Ovary (tissue), 9 donors: ENCODE data around the gene PCNA. TPM values are rescaled to one million over a fixed set of nuclear protein-coding genes. Genes with fewer than 3 reads are reported as not detected.

Source experiments
- DNase-seq, 5 donors: peaks; one replicate each; pipeline ENCODE4 v3.0.0-alpha.2; 2019 to 2020
- H3K27ac ChIP-seq, 2 donors: fragments of 200-600 bp; one replicate each; pipeline versions ENCODE4 v1.5.1 to v1.8.0; 2019 to 2022
- H3K27me3 ChIP-seq: fragments of 200-600 bp; one replicate; pipeline ENCODE4 v1.8.0; 2022
- H3K36me3 ChIP-seq: fragments of 200-600 bp; sonication (generic); one replicate; pipeline ENCODE4 v1.5.1; 2019
- H3K4me1 ChIP-seq: one replicate; pipeline ENCODE4 v1.8.1; 2013; ENCODE audit warnings: mild to moderate bottlenecking, moderate library complexity; ENCODE audit not compliant: insufficient read depth
- H3K4me3 ChIP-seq: fragments of 200-600 bp; sonication (generic); one replicate; pipeline ENCODE4 v1.5.1; 2017
- H3K9me3 ChIP-seq, 2 donors: fragments of 200-600 bp in 1 of 2; sonication (generic) in 1 of 2; one replicate each; pipeline versions ENCODE4 v1.5.1 to v1.8.1; 2013 to 2019; ENCODE audit warnings: mild to moderate bottlenecking in 1 of 2, moderate library complexity in 1 of 2
- EP300 ChIP-seq: sonication (generic); formaldehyde crosslinking; IDR thresholded peaks from one replicate; pipeline ENCODE4 v1.6.1; 2017; ENCODE audit warnings: antibody characterized with exemption
- POLR2A ChIP-seq: fragments of 450-650 bp; IDR thresholded peaks from one replicate; pipeline ENCODE4 v1.6.1; 2017; ENCODE audit warnings: antibody characterized with exemption, mild to moderate bottlenecking, moderate library complexity
- WGBS, 3 donors: extraction: QIAGEN DNeasy Blood & Tissue Kit in 1 of 3; methylation state at CpG; one replicate each; pipeline versions ENCODE4 v1.1.5 to v1.1.7; 2013 to 2017; 5-methylcytosine and 5-hydroxymethylcytosine counted together
- intact Hi-C, 4 donors: fragments of 100-400 bp; cut with DNase I; formaldehyde crosslinking; loops; one replicate each; pipeline versions ENCODE4 v1.11.0 to v1.15.1; 2022 to 2023
- polyA plus RNA-seq, 2 donors: library from polyadenylated mRNA; stranded (reverse); fragments of 200-250 nt in 1 of 2; fragments of 350-450 nt in 1 of 2; fragmentation: Illumina TruSeq in 1 of 2; extraction: RNeasy Lipid Tissue Mini Kit (QIAGEN cat#74804) in 1 of 2; gene quantifications; one replicate each; pipeline ENCODE4 v1.2.3, GENCODE V29; 2013 to 2014
- total RNA-seq, 7 donors: library from RNA; depleted of rRNA in 2 of 7; stranded (reverse); fragments of >200 nt in 2 of 7; fragmentation: NEBNext Ultra II Directional in 3 of 7; extraction: Animal tissue kit (Norgen Biotek cat#: 25700) in 3 of 7; gene quantifications; one replicate each; pipeline versions ENCODE4 v1.1.0 to v1.2.4, GENCODE V29; 2016 to 2023
- TF ChIP-seq, protein P1 (sequence below), 3 donors: fragments of 450-650 bp in 2 of 3; fragments of 200-600 bp in 1 of 3; IDR thresholded peaks; one replicate each; pipeline versions ENCODE4 v1.5.1 to v1.8.0; 2016 to 2022; ENCODE audit warnings: antibody characterized with exemption in 3 of 3, mild to moderate bottlenecking in 1 of 3
- donor health status: DM: no; HTN: no; CAD: no; lungs with moderate emphysema.
- donor health status: DM: no; HTN: no; CAD: no.
- donor health status: Bipolar disorder and iron deficiency.
- donor health status: DM: yes; HTN: yes; CAD: no.
- donor health status: DM: no; HTN: no; CAD: no.
- donor health status: DM: yes; HTN: yes; CAD: no.

The PCNA gene
- total and polyA plus RNA-seq, 9 donors = 34.1 to 50.0 (median 42.1) TPM

DNA sequence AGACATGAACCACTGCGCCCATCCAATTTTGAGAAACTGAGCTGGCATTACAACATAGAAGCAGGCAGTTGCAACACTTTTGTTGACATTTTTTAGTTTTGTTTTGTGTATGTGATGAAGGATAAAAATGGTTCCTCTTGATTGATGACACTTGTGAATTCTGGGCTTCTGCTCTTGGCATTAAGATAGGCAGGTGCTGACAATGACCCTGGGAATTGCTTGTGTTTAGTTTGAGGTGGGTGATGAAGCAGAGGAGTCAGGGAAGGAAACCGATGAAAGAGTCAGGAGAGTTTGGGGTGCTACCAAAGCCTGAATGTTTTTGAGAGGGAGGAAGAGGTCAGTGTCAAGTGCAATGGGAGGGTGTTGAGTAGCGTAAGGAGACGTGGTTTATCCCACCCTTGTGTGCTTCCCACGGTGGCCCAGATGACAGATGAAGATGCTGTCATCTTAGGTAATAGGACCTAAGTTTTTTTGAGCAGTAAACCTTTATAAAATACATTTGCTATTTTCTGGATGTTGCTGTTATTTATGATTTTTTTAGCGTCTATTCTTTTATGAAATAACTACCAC, 26.4 kb upstream of the PCNA start:
- Histone ChIP-seq H3K27ac (no peak overlapping the region), H3K4me1 (peaks cover 27% of the 10 kb centered on the region), H3K9me3 (no peaks in the 10 kb centered on the region), H3K4me3 (no peak overlapping the region), H3K36me3 (no peaks in the 10 kb centered on the region), H3K27me3 (no peaks in the 10 kb centered on the region)
- 53 to 81% (median 56%) methylated on average over 6 of the region's 6 CpGs for WGBS, 3 donors
- TF ChIP-seq, protein P1, sequence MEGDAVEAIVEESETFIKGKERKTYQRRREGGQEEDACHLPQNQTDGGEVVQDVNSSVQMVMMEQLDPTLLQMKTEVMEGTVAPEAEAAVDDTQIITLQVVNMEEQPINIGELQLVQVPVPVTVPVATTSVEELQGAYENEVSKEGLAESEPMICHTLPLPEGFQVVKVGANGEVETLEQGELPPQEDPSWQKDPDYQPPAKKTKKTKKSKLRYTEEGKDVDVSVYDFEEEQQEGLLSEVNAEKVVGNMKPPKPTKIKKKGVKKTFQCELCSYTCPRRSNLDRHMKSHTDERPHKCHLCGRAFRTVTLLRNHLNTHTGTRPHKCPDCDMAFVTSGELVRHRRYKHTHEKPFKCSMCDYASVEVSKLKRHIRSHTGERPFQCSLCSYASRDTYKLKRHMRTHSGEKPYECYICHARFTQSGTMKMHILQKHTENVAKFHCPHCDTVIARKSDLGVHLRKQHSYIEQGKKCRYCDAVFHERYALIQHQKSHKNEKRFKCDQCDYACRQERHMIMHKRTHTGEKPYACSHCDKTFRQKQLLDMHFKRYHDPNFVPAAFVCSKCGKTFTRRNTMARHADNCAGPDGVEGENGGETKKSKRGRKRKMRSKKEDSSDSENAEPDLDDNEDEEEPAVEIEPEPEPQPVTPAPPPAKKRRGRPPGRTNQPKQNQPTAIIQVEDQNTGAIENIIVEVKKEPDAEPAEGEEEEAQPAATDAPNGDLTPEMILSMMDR (IDR thresholded peaks at IDR 0.05) = no peak
- TF ChIP-seq EP300 = no peak
- no peak for TF ChIP-seq POLR2A
- no peak for DNase-seq
- intact Hi-C loops = no loop called here

DNA sequence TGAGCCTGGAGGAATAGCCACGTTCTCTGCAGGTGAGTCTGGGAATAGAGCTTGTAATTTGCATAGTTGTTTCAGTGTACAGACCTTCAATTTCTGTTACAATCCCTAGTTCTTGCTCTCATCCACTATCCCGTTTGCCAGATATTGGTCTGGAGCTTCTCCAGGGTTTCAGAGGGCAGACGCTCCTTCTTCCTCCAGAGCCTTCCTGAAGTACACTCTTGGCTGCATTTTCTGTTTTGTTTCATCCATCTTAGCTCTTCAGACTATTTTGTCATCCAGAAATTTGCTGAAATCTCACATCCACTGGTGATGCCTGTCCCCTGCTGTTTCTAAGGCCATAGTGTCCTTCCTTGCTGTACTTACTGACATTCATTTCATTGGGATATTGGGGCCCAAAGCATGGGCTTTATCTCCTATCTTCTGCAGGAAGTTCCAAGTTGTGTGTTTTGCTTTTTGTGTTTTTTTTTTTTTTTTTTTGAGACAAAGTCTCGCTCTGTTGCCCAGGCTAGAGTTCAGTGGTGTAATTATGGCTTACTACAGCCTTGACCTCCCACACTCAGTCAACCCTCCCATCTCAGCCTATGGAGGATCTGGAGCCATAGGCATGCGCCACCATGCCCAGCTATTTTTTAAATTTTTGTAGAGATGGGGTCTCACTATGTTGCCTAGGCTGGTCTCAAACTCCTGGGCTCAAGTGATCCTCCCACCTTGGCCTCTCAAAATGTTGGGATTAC, 25.8 kb upstream of the PCNA start:
- DNase-seq = peak in 1 of 5 donors; percentile 40
- Histone ChIP-seq H3K9me3 (no peaks in the 10 kb centered on the region), H3K4me1 (peaks cover 24% of the 10 kb centered on the region), H3K36me3 (no peaks in the 10 kb centered on the region), H3K27ac (no peak overlapping the region), H3K27me3 (no peaks in the 10 kb centered on the region), H3K4me3 (no peak overlapping the region)
- intact Hi-C loops = no loop called here
- WGBS, 3 donors = 31 to 43% (median 32%) methylated on average over 5 of the region's 5 CpGs
- no peak for TF ChIP-seq EP300
- TF ChIP-seq, protein P1 (IDR thresholded peaks at IDR 0.05) = no peak
- no peak for TF ChIP-seq POLR2A

DNA sequence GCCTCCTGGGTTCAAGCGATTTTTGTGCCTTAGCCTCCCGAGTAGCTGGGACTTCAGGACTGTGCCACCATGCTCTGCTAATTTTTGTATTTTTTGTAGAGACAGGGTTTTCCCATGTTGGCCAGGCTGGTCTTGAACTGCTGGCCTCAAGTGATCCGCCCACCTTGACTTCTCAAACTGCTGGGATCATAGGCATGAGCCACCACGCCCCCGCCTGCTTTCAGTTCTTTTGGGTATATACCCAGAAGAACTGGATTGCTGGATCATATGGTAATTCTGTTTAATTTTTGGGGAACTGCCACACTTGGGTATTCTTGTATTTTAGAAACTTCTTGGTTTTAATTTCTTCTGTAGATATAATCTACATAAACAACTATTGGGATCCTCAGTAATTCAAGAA, 24.1 kb upstream of the PCNA start:
- peaks cover 16% of the 10 kb centered on the region for H3K4me1 ChIP-seq
- 96 to 97% (median 97%) methylated on average over 5 of the region's 5 CpGs for WGBS, 3 donors
- no peak for TF ChIP-seq EP300
- TF ChIP-seq, protein P1 (IDR thresholded peaks at IDR 0.05) = no peak
- TF ChIP-seq POLR2A = no peak
- no peak for DNase-seq
- no peaks in the 10 kb centered on the region for H3K9me3 ChIP-seq
- H3K27ac ChIP-seq = no peak overlapping the region
- no peaks in the 10 kb centered on the region for H3K27me3 ChIP-seq
- H3K36me3 ChIP-seq = no peaks in the 10 kb centered on the region
- H3K4me3 ChIP-seq = no peak overlapping the region
- intact Hi-C loops = no loop called here

DNA sequence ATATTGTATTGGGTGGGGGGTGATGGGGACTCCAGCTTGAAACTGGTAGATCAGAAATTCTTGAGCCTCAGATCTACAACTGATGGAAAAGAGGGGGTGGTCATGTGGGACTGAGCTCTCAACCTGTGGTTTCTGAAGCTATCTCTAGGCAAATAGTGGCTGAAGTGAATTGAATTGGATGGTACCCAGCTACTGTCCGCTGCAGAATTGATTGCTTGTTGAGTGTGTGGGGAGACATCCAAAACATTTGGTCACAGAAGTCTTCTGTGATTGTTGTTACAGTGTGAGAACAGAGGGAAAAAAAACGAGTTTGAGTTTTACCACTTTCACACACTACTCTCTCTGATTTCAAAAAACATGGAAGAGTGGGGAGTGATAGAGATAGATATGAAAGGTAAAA, 21.9 kb upstream of the PCNA start:
- H3K27me3 ChIP-seq = no peaks in the 10 kb centered on the region
- H3K27ac ChIP-seq = no peak overlapping the region
- DNase-seq = no peak
- H3K4me3 ChIP-seq = no peak overlapping the region
- TF ChIP-seq, protein P1 (IDR thresholded peaks at IDR 0.05) = no peak
- TF ChIP-seq POLR2A (no peak), EP300 (no peak)
- no peaks in the 10 kb centered on the region for H3K36me3 ChIP-seq
- intact Hi-C loops = no loop called here
- H3K4me1 ChIP-seq = peaks cover 12% of the 10 kb centered on the region
- no peaks in the 10 kb centered on the region for H3K9me3 ChIP-seq
- WGBS, 3 donors = 65 to 84% (median 76%) methylated on average over 2 of the region's 2 CpGs
